GM23248 (cell line): ENCODE results near the gene TCF7L2.

ENCODE experiments used
- EZH2 ChIP-seq: fragments of 200-600 bp; sonication (generic); IDR thresholded peaks from 2 replicates; pipeline ENCODE4 v1.6.1; 2018; ENCODE audit warnings: antibody characterized with exemption, mild to moderate bottlenecking; ENCODE audit not compliant: insufficient read depth, poor library complexity, severe bottlenecking
- EZH2phosphoT487 ChIP-seq: fragments of 200-600 bp; sonication (generic); IDR thresholded peaks from 2 replicates; pipeline ENCODE4 v1.6.1; 2018; ENCODE audit warnings: antibody characterized with exemption, moderate library complexity, mild to moderate bottlenecking, low read depth; ENCODE audit not compliant: insufficient read depth

DNA sequence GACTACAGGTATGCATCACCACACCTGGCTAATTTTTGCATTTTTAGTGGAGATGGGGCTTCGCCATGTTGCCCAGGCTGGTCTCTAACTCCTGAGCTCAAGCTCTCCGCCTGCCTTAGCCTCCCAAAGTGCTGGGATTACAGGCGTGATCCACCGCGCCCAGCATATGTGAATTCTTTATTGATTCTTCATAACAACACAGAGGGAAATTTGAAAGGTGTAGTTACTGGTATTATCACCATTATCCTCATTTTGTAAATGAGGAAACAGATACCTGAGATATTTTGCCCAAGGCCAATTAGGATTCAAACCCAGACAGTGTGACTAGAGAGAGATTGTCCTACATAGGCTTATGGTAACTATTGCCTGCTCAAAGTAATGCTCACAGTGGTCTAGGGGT, 22.6 kb downstream of the TCF7L2 start:
- TF ChIP-seq EZH2 (no peak), EZH2phosphoT487 (no peak)
